Esophagus muscularis mucosa (tissue), 4 donors: Measurements from ENCODE around the gene MACROD2. TPM values are rescaled to one million over a fixed set of nuclear protein-coding genes. Genes with fewer than 3 reads are reported as not detected.

Experiments used
- DNase-seq: peaks from one replicate; pipeline ENCODE4 v3.0.0-alpha.2; 2017; ENCODE audit errors: extremely low spot score
- H3K27ac ChIP-seq, 4 donors: fragments of 200-600 bp; sonication (generic); replicated peaks in 1 of 4; 1 replicate in 3 of 4; 2 replicates in 1 of 4; pipeline ENCODE4 v1.5.1; 2016 to 2019; ENCODE audit warnings: mild to moderate bottlenecking in 1 of 4
- H3K27me3 ChIP-seq, 4 donors: fragments of 200-600 bp; sonication (generic); one replicate each; pipeline versions ENCODE4 v1.5.1 to v1.6.0; 2016 to 2019
- H3K36me3 ChIP-seq, 4 donors: fragments of 200-600 bp; sonication (generic); one replicate each; pipeline ENCODE4 v1.5.1; 2016 to 2019
- H3K4me1 ChIP-seq, 4 donors: fragments of 200-600 bp; sonication (generic); one replicate each; pipeline ENCODE4 v1.5.1; 2016 to 2019
- H3K4me3 ChIP-seq, 4 donors: fragments of 200-600 bp; sonication (generic); 1 replicate in 2 of 4; 2 replicates in 2 of 4; pipeline ENCODE4 v1.5.1; 2016 to 2019; ENCODE audit warnings: mild to moderate bottlenecking in 4 of 4, moderate library complexity in 1 of 4
- H3K9me3 ChIP-seq, 4 donors: fragments of 200-600 bp; sonication (generic); 1 replicate in 3 of 4; 2 replicates in 1 of 4; pipeline ENCODE4 v1.5.1; 2016 to 2019
- EP300 ChIP-seq: sonication (generic); formaldehyde crosslinking; IDR thresholded peaks from one replicate; pipeline ENCODE4 v1.6.1; 2017; ENCODE audit warnings: antibody characterized with exemption
- POLR2A ChIP-seq: fragments of 450-650 bp; IDR thresholded peaks from one replicate; pipeline ENCODE4 v1.6.1; 2017; ENCODE audit warnings: antibody characterized with exemption, moderate library complexity, mild to moderate bottlenecking, low read depth
- POLR2AphosphoS5 ChIP-seq, 2 donors: sonication (generic); formaldehyde crosslinking; IDR thresholded peaks; one replicate each; pipeline ENCODE4 v1.6.1; 2017; ENCODE audit warnings: antibody characterized with exemption in 2 of 2
- WGBS: methylation state at CpG from one replicate; pipeline ENCODE4 v1.1.5; 2018; 5-methylcytosine and 5-hydroxymethylcytosine counted together
- intact Hi-C: fragments of 100-400 bp; cut with DNase I; formaldehyde crosslinking; loops from one replicate; pipeline ENCODE4 v1.15.1; 2023
- total RNA-seq, 4 donors: library from RNA; depleted of rRNA; stranded (reverse); fragments of >200 nt; gene quantifications; one replicate each; pipeline versions ENCODE4 v1.1.0 to v1.2.1, GENCODE V29; 2016
- TF ChIP-seq, protein P1 (sequence below), 3 experiments: fragments of 200-600 bp in 2 of 3; fragments of 450-650 bp in 1 of 3; sonication (generic) in 2 of 3; IDR thresholded peaks; one replicate each; pipeline ENCODE4 v1.5.1; 2017 to 2019; ENCODE audit warnings: antibody characterized with exemption in 3 of 3, mild to moderate bottlenecking in 2 of 3, moderate library complexity in 1 of 3

The MACROD2 gene
- total RNA-seq, 4 donors from 2014 or later, result 1.4 to 3.6 (median 2.6) TPM

DNA sequence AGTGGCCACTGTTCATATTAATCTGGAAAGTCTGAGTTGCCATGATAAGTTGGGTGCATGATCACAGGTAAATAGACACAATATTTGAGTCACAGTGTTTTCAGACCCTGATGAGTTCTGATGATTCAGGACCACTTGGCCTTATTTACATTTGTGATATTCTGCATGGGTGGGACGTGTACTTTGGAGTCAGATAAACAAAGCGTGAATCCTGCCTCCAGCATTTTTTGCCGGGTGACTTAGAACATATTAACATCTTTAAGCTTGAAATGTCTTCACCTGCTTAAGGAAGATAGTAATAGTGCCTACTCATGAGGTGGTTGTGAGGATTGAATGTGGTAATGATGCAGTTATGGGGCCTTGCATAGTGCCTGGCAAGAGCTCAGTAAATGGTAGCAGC is 1582.8 kb downstream of the MACROD2 start:
- intact Hi-C loops, result no loop called here
- Histone ChIP-seq H3K4me1 (peaks cover 0 to 6% (median 5%) of the 10 kb centered on the region in 4 donors), H3K36me3 (no peaks in the 10 kb centered on the region)

DNA sequence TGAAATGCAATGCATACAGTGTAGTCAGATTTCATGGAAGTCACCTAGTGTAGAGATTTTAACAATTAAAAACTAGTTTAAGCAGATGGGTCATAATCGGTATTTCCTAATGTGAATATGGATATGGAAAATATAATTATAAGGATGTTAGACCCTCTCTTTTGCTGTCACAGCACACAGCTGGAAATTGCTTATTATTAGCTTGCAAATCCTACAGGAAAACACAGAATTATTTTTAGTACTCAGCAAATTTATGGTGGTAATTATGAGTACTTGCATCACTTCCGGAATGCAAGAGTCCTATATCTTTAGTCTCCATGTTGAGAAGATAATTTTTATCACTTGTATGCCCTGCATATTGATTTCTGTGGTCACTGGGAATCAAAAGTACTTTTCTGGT is 1584.4 kb downstream of the MACROD2 start:
- no peaks in the 10 kb centered on the region for H3K27me3 ChIP-seq
- peaks cover 0 to 6% (median 5%) of the 10 kb centered on the region in 4 donors for H3K4me1 ChIP-seq
- WGBS, result 81% methylated on average over 2 of the region's 2 CpGs
- intact Hi-C loops, result no loop called here
- H3K27ac ChIP-seq, result no peak overlapping the region
- H3K9me3 ChIP-seq, result no peaks in the 10 kb centered on the region
- DNase-seq, result no peak
- no peaks in the 10 kb centered on the region for H3K36me3 ChIP-seq
- no peak for TF ChIP-seq POLR2AphosphoS5 (IDR thresholded peaks at IDR 0.05)
- TF ChIP-seq, protein P1, sequence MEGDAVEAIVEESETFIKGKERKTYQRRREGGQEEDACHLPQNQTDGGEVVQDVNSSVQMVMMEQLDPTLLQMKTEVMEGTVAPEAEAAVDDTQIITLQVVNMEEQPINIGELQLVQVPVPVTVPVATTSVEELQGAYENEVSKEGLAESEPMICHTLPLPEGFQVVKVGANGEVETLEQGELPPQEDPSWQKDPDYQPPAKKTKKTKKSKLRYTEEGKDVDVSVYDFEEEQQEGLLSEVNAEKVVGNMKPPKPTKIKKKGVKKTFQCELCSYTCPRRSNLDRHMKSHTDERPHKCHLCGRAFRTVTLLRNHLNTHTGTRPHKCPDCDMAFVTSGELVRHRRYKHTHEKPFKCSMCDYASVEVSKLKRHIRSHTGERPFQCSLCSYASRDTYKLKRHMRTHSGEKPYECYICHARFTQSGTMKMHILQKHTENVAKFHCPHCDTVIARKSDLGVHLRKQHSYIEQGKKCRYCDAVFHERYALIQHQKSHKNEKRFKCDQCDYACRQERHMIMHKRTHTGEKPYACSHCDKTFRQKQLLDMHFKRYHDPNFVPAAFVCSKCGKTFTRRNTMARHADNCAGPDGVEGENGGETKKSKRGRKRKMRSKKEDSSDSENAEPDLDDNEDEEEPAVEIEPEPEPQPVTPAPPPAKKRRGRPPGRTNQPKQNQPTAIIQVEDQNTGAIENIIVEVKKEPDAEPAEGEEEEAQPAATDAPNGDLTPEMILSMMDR (IDR thresholded peaks at IDR 0.05), result no peak
- no peak for TF ChIP-seq EP300
- no peak for TF ChIP-seq POLR2A
- no peak overlapping the region for H3K4me3 ChIP-seq

More for the DNA sequence above, 1582.8 kb downstream of the MACROD2 start:
- Histone ChIP-seq H3K27ac (no peak overlapping the region), H3K9me3 (no peaks in the 10 kb centered on the region), H3K27me3 (no peaks in the 10 kb centered on the region), H3K4me3 (no peak overlapping the region)
- DNase-seq, result no peak
- no peak for TF ChIP-seq POLR2A
- no peak for TF ChIP-seq EP300
- TF ChIP-seq, protein P1 (IDR thresholded peaks at IDR 0.05), result no peak
- TF ChIP-seq POLR2AphosphoS5 (IDR thresholded peaks at IDR 0.05), result no peak
- WGBS, result 94% methylated on average over 3 of the region's 3 CpGs

DNA sequence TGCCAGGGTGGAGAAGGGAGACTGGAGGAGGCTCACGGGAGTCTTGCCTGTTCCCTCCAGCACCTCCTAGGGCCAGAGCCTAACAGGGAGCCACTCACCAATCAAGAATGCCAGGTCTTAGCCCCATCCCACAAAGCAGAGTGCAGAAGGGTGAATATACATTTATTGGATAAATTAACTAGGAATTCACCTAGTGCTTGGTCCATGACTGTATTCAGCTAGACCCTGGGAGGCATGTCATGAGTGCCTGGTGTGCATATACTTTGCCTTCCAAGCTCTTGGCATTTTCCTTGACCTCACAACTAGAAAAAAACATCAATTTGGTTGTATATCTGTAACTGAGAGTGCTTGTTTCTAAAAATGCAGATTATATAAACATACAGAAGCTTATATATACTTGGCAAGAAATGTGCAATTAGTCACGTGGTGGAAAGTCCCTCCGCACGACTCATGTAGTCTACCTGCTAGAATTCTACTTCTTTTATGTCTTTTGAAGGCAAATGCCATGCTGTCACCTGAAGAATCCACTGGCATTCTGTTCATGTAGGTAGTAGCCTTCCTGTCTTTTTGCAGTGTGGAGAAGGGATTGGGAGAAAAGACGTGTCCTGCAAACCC is 1586.9 kb downstream of the MACROD2 start:
- TF ChIP-seq EP300 (no peak), POLR2A (no peak)
- TF ChIP-seq, protein P1 (IDR thresholded peaks at IDR 0.05), result no peak
- Histone ChIP-seq H3K4me3 (no peak overlapping the region), H3K9me3 (no peaks in the 10 kb centered on the region), H3K27ac (no peak overlapping the region), H3K4me1 (peaks cover 0 to 6% (median 5%) of the 10 kb centered on the region in 4 donors), H3K36me3 (no peaks in the 10 kb centered on the region), H3K27me3 (no peaks in the 10 kb centered on the region)
- intact Hi-C loops, result no loop called here
- DNase-seq, result no peak
- 46% methylated on average over 5 of the region's 5 CpGs for WGBS

DNA sequence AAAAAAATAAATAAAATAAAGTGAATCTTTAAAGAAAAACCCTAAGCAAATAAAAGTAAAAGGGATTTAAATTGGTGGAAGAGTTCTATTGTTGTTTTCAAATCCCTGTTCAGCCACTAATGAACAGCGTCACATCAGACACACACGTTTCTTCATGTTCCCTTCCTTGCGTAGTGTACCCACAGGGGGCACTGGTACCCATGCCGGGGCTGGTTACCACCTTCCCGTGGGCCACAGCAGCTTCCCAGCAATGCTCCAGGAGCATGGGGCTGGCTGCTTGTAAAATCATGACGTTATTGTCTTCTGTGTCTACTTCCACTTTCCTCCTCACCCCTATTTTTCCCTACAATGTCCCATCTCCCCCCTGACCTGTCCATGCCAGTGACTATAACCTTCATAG is 1589.2 kb downstream of the MACROD2 start:
- no peaks in the 10 kb centered on the region for H3K27me3 ChIP-seq
- DNase-seq, result no peak
- intact Hi-C loops, result no loop called here
- TF ChIP-seq EP300 (no peak), POLR2AphosphoS5 (IDR thresholded peaks at IDR 0.05) (no peak), POLR2A (no peak)
- TF ChIP-seq, protein P1 (IDR thresholded peaks at IDR 0.05), result no peak
- H3K9me3 ChIP-seq, result no peaks in the 10 kb centered on the region
- no peak overlapping the region for H3K27ac ChIP-seq
- WGBS, result 96% methylated on average over 6 of the region's 6 CpGs
- no peak overlapping the region for H3K4me3 ChIP-seq
- H3K4me1 ChIP-seq, result peaks cover 0 to 6% (median 5%) of the 10 kb centered on the region in 4 donors
- H3K36me3 ChIP-seq, result no peaks in the 10 kb centered on the region

DNA sequence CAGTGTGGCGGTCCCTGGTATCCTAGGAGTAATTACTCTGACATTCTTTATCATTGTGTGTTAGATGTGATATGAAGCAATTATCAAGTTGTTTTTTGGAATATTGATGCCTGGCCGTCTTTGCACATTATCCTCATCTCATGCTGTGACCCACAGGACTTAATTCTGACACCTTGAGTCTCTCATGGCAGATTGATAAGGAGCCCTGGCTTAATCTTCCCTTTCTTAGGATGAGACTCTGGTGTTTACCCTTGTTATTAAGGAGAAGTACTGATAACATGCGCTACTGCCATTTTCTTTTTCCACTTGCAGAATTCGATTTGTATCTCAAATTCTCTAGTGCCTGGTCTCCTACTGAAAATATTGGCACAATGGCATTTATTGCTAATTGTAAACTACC is 1597.8 kb downstream of the MACROD2 start:
- no peaks in the 10 kb centered on the region for H3K36me3 ChIP-seq
- intact Hi-C loops, result no loop called here
- H3K4me1 ChIP-seq, result no peaks in the 10 kb centered on the region
- no peak overlapping the region for H3K27ac ChIP-seq
- DNase-seq, result no peak
- H3K27me3 ChIP-seq, result no peaks in the 10 kb centered on the region
- no peak for TF ChIP-seq EP300
- TF ChIP-seq, protein P1 (IDR thresholded peaks at IDR 0.05), result no peak
- TF ChIP-seq POLR2AphosphoS5 (IDR thresholded peaks at IDR 0.05), result no peak
- no peak for TF ChIP-seq POLR2A
- H3K4me3 ChIP-seq, result no peak overlapping the region
- H3K9me3 ChIP-seq, result no peaks in the 10 kb centered on the region
- 88% methylated on average over 4 of the region's 4 CpGs for WGBS
